Panc1 (cell line): ENCODE results near the gene TMEM131L. TPM values are rescaled to one million over a fixed set of nuclear protein-coding genes. Genes with fewer than 3 reads are reported as not detected.

Source experiments
- ATAC-seq: fragments of 200-7000 bp; cut with Tn5 transposase; 2 replicates; pipeline ENCODE4 v1.9.1; 2020; ENCODE audit warnings: mild to moderate bottlenecking, moderate library complexity
- BruUV-seq: library from RNA; stranded (reverse); fragments of 400-500 nt; replicated peaks from 2 replicates; lab custom pipeline; 2021; lab: Mats Ljungman, UMichigan
- CTCF ChIA-PET: fragments of 300-600 bp; sonication (Branson Sonifier 250); formaldehyde crosslinking; loops from one replicate; lab custom pipeline; 2022; ENCODE audit warnings: antibody characterized with exemption; lab: Charles Lee
- POLR2A ChIA-PET: fragments of 300-600 bp; sonication (Branson Sonifier 250); formaldehyde crosslinking; loops from one replicate; lab custom pipeline; 2022; ENCODE audit warnings: antibody characterized with exemption; lab: Charles Lee
- DNase-seq: peaks from one replicate; pipeline ENCODE4 v3.0.0-alpha.2; 2010; ENCODE audit warnings: low read depth, low spot score
- H3K27ac ChIP-seq: 2 replicates; pipeline ENCODE4 v1.5.1; 2011; ENCODE audit warnings: mild to moderate bottlenecking, low read length, inconsistent platforms
- H3K27me3 ChIP-seq: fragments of 200-500 bp; sonication (Bioruptor generic); 2 replicates; pipeline ENCODE4 v1.6.0; 2014; ENCODE audit warnings: low read length, inconsistent platforms; ENCODE audit not compliant: control insufficient read depth, insufficient read depth
- H3K36me3 ChIP-seq: fragments of 200-500 bp; sonication (Bioruptor generic); 2 replicates; pipeline ENCODE4 v1.5.1; 2014; ENCODE audit warnings: inconsistent platforms, mild to moderate bottlenecking, low read length, moderate library complexity; ENCODE audit not compliant: control insufficient read depth, insufficient read depth
- H3K4me1 ChIP-seq: 2 replicates; pipeline ENCODE4 v1.5.1; 2011; ENCODE audit warnings: inconsistent platforms, mild to moderate bottlenecking, low read length, moderate library complexity; ENCODE audit not compliant: control insufficient read depth, insufficient read depth
- H3K4me3 ChIP-seq, 2 experiments: 2 replicates each; pipeline ENCODE4 v1.5.1; 2011 to 2012; ENCODE audit warnings: low read depth in 2 of 2, low read length in 2 of 2, mild to moderate bottlenecking in 2 of 2, inconsistent platforms in 1 of 2, moderate library complexity in 1 of 2
- H3K9me3 ChIP-seq: fragments of 200-500 bp; sonication (Bioruptor generic); 2 replicates; pipeline ENCODE4 v1.5.1; 2014; ENCODE audit warnings: low read depth, mild to moderate bottlenecking, inconsistent platforms, low read length, moderate library complexity; ENCODE audit not compliant: control insufficient read depth, insufficient read depth
- CTCF ChIP-seq: fragments of 450-650 bp; IDR thresholded peaks from 2 replicates; pipeline ENCODE4 v1.5.1; 2017; ENCODE audit warnings: mild to moderate bottlenecking
- POLR2AphosphoS5 ChIP-seq: IDR thresholded peaks from 2 replicates; pipeline ENCODE4 v1.6.1; 2012; ENCODE audit warnings: mild to moderate bottlenecking, low read depth, low read length, moderate library complexity
- REST ChIP-seq, 2 experiments: IDR thresholded peaks; 2 replicates each; pipeline ENCODE4 v1.6.1; 2011 to 2012; ENCODE audit warnings: low read depth in 2 of 2, control low read depth in 1 of 2, low read length in 1 of 2, mild to moderate bottlenecking in 1 of 2, moderate library complexity in 1 of 2; ENCODE audit not compliant: insufficient read depth in 1 of 2
- SIN3A ChIP-seq: IDR thresholded peaks from 2 replicates; pipeline ENCODE4 v1.6.1; 2012; ENCODE audit warnings: low read depth, mild to moderate bottlenecking, low read length, moderate library complexity, borderline replicate concordance; ENCODE audit not compliant: insufficient read depth
- TCF7L2 ChIP-seq: IDR thresholded peaks from 2 replicates; pipeline ENCODE4 v1.6.1; 2011; ENCODE audit warnings: mild to moderate bottlenecking, low read depth, low read length, inconsistent platforms
- in situ Hi-C: cut with HindIII; loops from 2 replicates; pipeline ENCODE4 v1.10.0; 2016; ENCODE audit warnings: low sequenced_read_pairs, low pct_unique_long_range_greater_than_20kb
- intact Hi-C: fragments of 100-400 bp; cut with micrococcal nuclease; formaldehyde crosslinking; loops from one replicate; pipeline ENCODE4 v1.10.0; 2022; ENCODE audit not compliant: unreplicated experiment
- total RNA-seq: library from RNA; stranded (reverse); gene quantifications from one replicate; pipeline ENCODE4 v1.2.1, GENCODE V29; 2021; ENCODE audit not compliant: unreplicated experiment

TMEM131L gene
- total RNA-seq, 1 experiment from 2014 or later, result 13.5 TPM

- CTCF ChIA-PET, result no interaction called here
- in situ Hi-C loops, result no loop called here
- POLR2A ChIA-PET, result no interaction called here
Measured at GRCh38 chr4:153490985-153491483, 24.9 kb downstream of the TMEM131L start.

GRCh38 chr4:153494562-153494961, 28.4 kb downstream of the TMEM131L start:
- no peak for TF ChIP-seq REST (IDR thresholded peaks at IDR 0.05; ENCODE audit: insufficient read depth in 1 of 2, low read depth in 2 of 2, low read length in 1 of 2)
- TF ChIP-seq CTCF, result no peak
- no TSS peak for BruUV-seq

More at GRCh38 chr4:153490985-153491483, 24.9 kb downstream of the TMEM131L start:
- ATAC-seq (no peak), DNase-seq (no peak)
- no peaks in the 10 kb centered on the region for H3K9me3 ChIP-seq
- no peaks in the 10 kb centered on the region for H3K36me3 ChIP-seq
- H3K27ac ChIP-seq, result no peak overlapping the region
- intact Hi-C loops, result no loop called here
- peaks cover 6% of the 10 kb centered on the region for H3K4me1 ChIP-seq
- BruUV-seq, result no TSS peak
- no peaks in the 10 kb centered on the region for H3K27me3 ChIP-seq
- TF ChIP-seq CTCF (no peak), SIN3A (no peak), REST (IDR thresholded peaks at IDR 0.05; ENCODE audit: insufficient read depth in 1 of 2, low read depth in 2 of 2, low read length in 1 of 2) (no peak), TCF7L2 (no peak), POLR2AphosphoS5 (no peak)
- no peak overlapping the region for H3K4me3 ChIP-seq

More at GRCh38 chr4:153494562-153494961, 28.4 kb downstream of the TMEM131L start:
- H3K36me3 ChIP-seq, result no peaks in the 10 kb centered on the region
- CTCF ChIA-PET, result interaction anchor here (0.6 kb wide), 1 partner anchor 37 kb away, joined by 3 read pairs; no protein-coding TSS in a partner anchor
- H3K27me3 ChIP-seq, result no peaks in the 10 kb centered on the region
- H3K27ac ChIP-seq, result no peak overlapping the region
- DNase-seq (no peak), ATAC-seq (no peak)
- no peaks in the 10 kb centered on the region for H3K4me1 ChIP-seq
- H3K4me3 ChIP-seq, result no peak overlapping the region
- intact Hi-C loops (no loop called here), in situ Hi-C loops (no loop called here)
- POLR2A ChIA-PET, result no interaction called here
- no peaks in the 10 kb centered on the region for H3K9me3 ChIP-seq
